H1 (cell line): Measurements from ENCODE around the gene WDR1.

ENCODE experiments used
- BACH1 ChIP-seq: IDR thresholded peaks from 2 replicates; pipeline ENCODE4 v1.6.1; 2012; ENCODE audit warnings: low read length, improper control_type of control experiment
- EZH2 ChIP-seq: fragments of 200-600 bp; sonication (generic); IDR thresholded peaks from 2 replicates; pipeline ENCODE4 v1.7.1; 2012; ENCODE audit warnings: low read depth, mild to moderate bottlenecking, moderate library complexity, low read length, inconsistent platforms; ENCODE audit not compliant: severe bottlenecking
- GTF2F1 ChIP-seq: IDR thresholded peaks from 2 replicates; pipeline ENCODE4 v1.6.1; 2012; ENCODE audit warnings: low read depth, low read length, improper control_type of control experiment, borderline replicate concordance
- JUN ChIP-seq: IDR thresholded peaks from 2 replicates; pipeline ENCODE4 v1.6.1; 2011; ENCODE audit warnings: low read depth, mild to moderate bottlenecking, improper control_type of control experiment, low read length
- MAFK ChIP-seq: IDR thresholded peaks from 2 replicates; pipeline ENCODE4 v1.6.1; 2012; ENCODE audit warnings: low read depth, mild to moderate bottlenecking, improper control_type of control experiment, low read length
- TAF1 ChIP-seq: IDR thresholded peaks from 2 replicates; pipeline ENCODE4 v1.6.1; 2011; ENCODE audit warnings: mild to moderate bottlenecking, low read depth, low read length
- TF ChIP-seq, protein P1 (sequence below), 3 experiments: IDR thresholded peaks; 1 replicate in 2 of 3; 2 replicates in 1 of 3; pipeline versions ENCODE4 v1.5.1 to v1.6.1; 2011; ENCODE audit warnings: low read length in 3 of 3, mild to moderate bottlenecking in 3 of 3, inconsistent platforms in 2 of 3, low read depth in 1 of 3, moderate library complexity in 1 of 3; ENCODE audit not compliant: insufficient read depth in 1 of 3; ENCODE audit errors: control extremely low read depth in 1 of 3

GRCh38 chr4:10161146-10161545 lies 44.5 kb upstream of the WDR1 start:
- TF ChIP-seq JUN (no peak), TAF1 (no peak), MAFK (no peak), BACH1 (no peak), GTF2F1 (no peak), EZH2 (no peak)
- TF ChIP-seq, protein P1, sequence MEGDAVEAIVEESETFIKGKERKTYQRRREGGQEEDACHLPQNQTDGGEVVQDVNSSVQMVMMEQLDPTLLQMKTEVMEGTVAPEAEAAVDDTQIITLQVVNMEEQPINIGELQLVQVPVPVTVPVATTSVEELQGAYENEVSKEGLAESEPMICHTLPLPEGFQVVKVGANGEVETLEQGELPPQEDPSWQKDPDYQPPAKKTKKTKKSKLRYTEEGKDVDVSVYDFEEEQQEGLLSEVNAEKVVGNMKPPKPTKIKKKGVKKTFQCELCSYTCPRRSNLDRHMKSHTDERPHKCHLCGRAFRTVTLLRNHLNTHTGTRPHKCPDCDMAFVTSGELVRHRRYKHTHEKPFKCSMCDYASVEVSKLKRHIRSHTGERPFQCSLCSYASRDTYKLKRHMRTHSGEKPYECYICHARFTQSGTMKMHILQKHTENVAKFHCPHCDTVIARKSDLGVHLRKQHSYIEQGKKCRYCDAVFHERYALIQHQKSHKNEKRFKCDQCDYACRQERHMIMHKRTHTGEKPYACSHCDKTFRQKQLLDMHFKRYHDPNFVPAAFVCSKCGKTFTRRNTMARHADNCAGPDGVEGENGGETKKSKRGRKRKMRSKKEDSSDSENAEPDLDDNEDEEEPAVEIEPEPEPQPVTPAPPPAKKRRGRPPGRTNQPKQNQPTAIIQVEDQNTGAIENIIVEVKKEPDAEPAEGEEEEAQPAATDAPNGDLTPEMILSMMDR (IDR thresholded peaks at IDR 0.05; ENCODE audit: control extremely low read depth in 1 of 3, insufficient read depth in 1 of 3, low read depth in 1 of 3, low read length in 3 of 3): no peak
